HepG2 (cell line): ENCODE measurements around the gene TOMM40L. TPM values are rescaled to one million over a fixed set of nuclear protein-coding genes. Genes with fewer than 3 reads are reported as not detected.

ENCODE experiments used
- ARID5B ChIP-seq: IDR thresholded peaks from 2 replicates; pipeline ENCODE4 v1.4.0; 2020; ENCODE audit warnings: mild to moderate bottlenecking, missing genetic modification reagents
- ATF4 ChIP-seq, 2 experiments: fragments of 450-650 bp in 1 of 2; sonication (generic) in 1 of 2; formaldehyde crosslinking; IDR thresholded peaks; 2 replicates each; pipeline versions ENCODE4 v1.5.0 to v1.8.0; 2020 to 2022; ENCODE audit warnings: mild to moderate bottlenecking in 1 of 2, missing genetic modification reagents in 1 of 2
- CTCF ChIP-seq: sonication (generic); formaldehyde crosslinking; IDR thresholded peaks from 2 replicates; pipeline ENCODE4 v1.5.0; 2020; ENCODE audit warnings: mild to moderate bottlenecking, missing genetic modification reagents, moderate library complexity
- E2F1 ChIP-seq: sonication (generic); formaldehyde crosslinking; IDR thresholded peaks from 2 replicates; pipeline ENCODE4 v1.5.0; 2020; ENCODE audit warnings: missing genetic modification reagents
- ESRRA ChIP-seq: sonication (generic); formaldehyde crosslinking; IDR thresholded peaks from 2 replicates; pipeline ENCODE4 v1.5.1; 2020; ENCODE audit warnings: mild to moderate bottlenecking, low read depth, missing genetic modification reagents
- FOXO4 ChIP-seq: sonication (generic); formaldehyde crosslinking; conservative IDR thresholded peaks from 2 replicates; pipeline ENCODE4 v1.8.1; 2023; ENCODE audit warnings: missing genetic modification reagents
- KAT8 ChIP-seq: IDR thresholded peaks from 2 replicates; pipeline ENCODE4 v1.6.1; 2016; ENCODE audit warnings: missing genetic modification reagents, missing compliant biosample characterization
- KLF13 ChIP-seq: sonication (generic); formaldehyde crosslinking; IDR thresholded peaks from 2 replicates; pipeline ENCODE4 v1.4.0; 2020; ENCODE audit warnings: mild to moderate bottlenecking, missing genetic modification reagents
- NFIB ChIP-seq: sonication (generic); formaldehyde crosslinking; IDR thresholded peaks from 2 replicates; pipeline ENCODE4 v1.9.0; 2021; ENCODE audit warnings: missing genetic modification reagents, mild to moderate bottlenecking, borderline replicate concordance
- POLR2G ChIP-seq: fragments of 200-400 bp; formaldehyde crosslinking; IDR thresholded peaks from 2 replicates; pipeline ENCODE4 v1.6.1; 2018; ENCODE audit warnings: mild to moderate bottlenecking, low read depth, low read length, moderate library complexity
- RAD21 ChIP-seq: fragments of 450-650 bp; formaldehyde crosslinking; IDR thresholded peaks from 2 replicates; pipeline ENCODE4 v1.5.0; 2020; ENCODE audit warnings: mild to moderate bottlenecking
- SAP130 ChIP-seq: IDR thresholded peaks from 2 replicates; pipeline ENCODE4 v1.6.1; 2016; ENCODE audit warnings: low read depth
- SKI ChIP-seq: fragments of 450-650 bp; IDR thresholded peaks from one replicate; pipeline ENCODE4 v1.6.1; 2018; ENCODE audit warnings: mild to moderate bottlenecking; ENCODE audit not compliant: partially characterized antibody
- SOX13 ChIP-seq, 3 experiments: fragments of 450-650 bp in 1 of 3; sonication (generic) in 1 of 3; formaldehyde crosslinking in 1 of 3; IDR thresholded peaks in 2 of 3; conservative IDR thresholded peaks in 1 of 3; 2 replicates each; pipeline versions ENCODE4 v1.5.0 to v1.6.1; 2016 to 2020; ENCODE audit warnings: antibody characterized with exemption in 1 of 3, mild to moderate bottlenecking in 1 of 3, missing compliant biosample characterization in 1 of 3, missing genetic modification reagents in 1 of 3, moderate library complexity in 1 of 3
- TBP ChIP-seq: sonication (generic); formaldehyde crosslinking; IDR thresholded peaks from 2 replicates; pipeline ENCODE4 v1.5.0; 2020; ENCODE audit warnings: missing genetic modification reagents
- TGIF2 ChIP-seq: IDR thresholded peaks from 2 replicates; pipeline ENCODE4 v1.6.1; 2016; ENCODE audit warnings: control low read depth, missing compliant biosample characterization
- ZNF143 ChIP-seq: sonication (generic); formaldehyde crosslinking; IDR thresholded peaks from 2 replicates; pipeline ENCODE4 v1.4.0; 2020; ENCODE audit warnings: missing genetic modification reagents
- ZNF660 ChIP-seq: sonication (generic); formaldehyde crosslinking; IDR thresholded peaks from 2 replicates; pipeline ENCODE4 v1.5.1; 2020; ENCODE audit warnings: mild to moderate bottlenecking, low read depth, missing genetic modification reagents, borderline replicate concordance
- ZNF772 ChIP-seq: sonication (generic); formaldehyde crosslinking; IDR thresholded peaks from 2 replicates; pipeline ENCODE4 v1.5.0; 2020; ENCODE audit warnings: mild to moderate bottlenecking, missing genetic modification reagents
- ZNF850 ChIP-seq: sonication (generic); formaldehyde crosslinking; conservative IDR thresholded peaks from 2 replicates; pipeline ENCODE4 v1.9.0; 2021; ENCODE audit warnings: mild to moderate bottlenecking, missing genetic modification reagents
- polyA plus RNA-seq, 8 experiments: library from polyadenylated mRNA; depleted of rRNA in 3 of 8; stranded (reverse) in 7 of 8; unstranded in 1 of 8; fragments of >200 nt; fragmentation: Illumina TruSeq in 4 of 8; extraction: Trizol in 4 of 8; gene quantifications; 2 replicates each; pipeline versions ENCODE4 v1.2.1 to v1.2.3, GENCODE V29; 2011 to 2016; ENCODE audit warnings: low read depth in 4 of 8, missing spikeins in 1 of 8, mixed read lengths in 1 of 8; ENCODE audit not compliant: insufficient read depth in 1 of 8
- total RNA-seq, 5 experiments: library from RNA; depleted of rRNA; stranded (reverse); fragments of >200 nt; fragmentation: Illumina TruSeq; extraction: Trizol; gene quantifications; 2 replicates each; pipeline ENCODE4 v1.2.3, GENCODE V29; 2016; ENCODE audit warnings: low read depth in 1 of 5

The TOMM40L gene
- total and polyA plus RNA-seq, 2 of the 13 experiments (the other 11 are each of a cell fraction or from before 2014, with no cell fraction given) = 14.1 to 26.2 TPM

GRCh38 chr1:161227196-161227871, 1.5 kb downstream of the TOMM40L start (continued):
- TF ChIP-seq E2F1 (CRISPR knock-in tag) (no peak), ZNF772 (CRISPR knock-in tag) (no peak), FOXO4 (CRISPR knock-in tag) (0 out of 2 replicates have a peak, but pooled peaks have one; percentile 5), ESRRA (CRISPR knock-in tag) (no peak), NFIB (CRISPR knock-in tag) (no peak), POLR2G (peak; percentile 17; the same call in 1 of the 2 replicates), TBP (CRISPR knock-in tag) (no peak), ZNF850 (0 out of 2 replicates have a peak, but pooled peaks have one; percentile 54), TGIF2 (CRISPR knock-in tag) (peak; percentile 63; the same call in 1 of the 2 replicates), SOX13 (IDR thresholded peaks at IDR 0.05) (no peak), SOX13 (CRISPR knock-in tag; conservative IDR thresholded peaks at IDR 0.05 in 1 of 2, IDR thresholded peaks at IDR 0.05 in 1 of 2) (0 out of 4 replicates have a peak, but pooled peaks of 1 of the 2 experiments have one; percentile 27), SKI (no peak), KAT8 (CRISPR knock-in tag) (peak; percentile 35; the same call in 1 of the 2 replicates), ZNF660 (CRISPR knock-in tag) (no peak), ATF4 (CRISPR knock-in tag; IDR thresholded peaks at IDR 0.05) (no peak), RAD21 (CRISPR knock-in tag) (0 out of 2 replicates have a peak, but pooled peaks have one; percentile 52), ARID5B (CRISPR knock-in tag) (peak; percentile 23; the same call in 1 of the 2 replicates), ZNF143 (0 out of 2 replicates have a peak, but pooled peaks have one; percentile 32), SAP130 (CRISPR knock-in tag) (peak; percentile 47), CTCF (CRISPR knock-in tag) (peak; percentile 87), KLF13 (CRISPR knock-in tag) (no peak)
